ENCODE measurements around the gene TNFRSF1A. TPM values are rescaled to one million over a fixed set of nuclear protein-coding genes. Genes with fewer than 3 reads are reported as not detected.

The TNFRSF1A gene
- total RNA-seq, 2 donors from 2014 or later = 91.1 to 168 TPM

DNA sequence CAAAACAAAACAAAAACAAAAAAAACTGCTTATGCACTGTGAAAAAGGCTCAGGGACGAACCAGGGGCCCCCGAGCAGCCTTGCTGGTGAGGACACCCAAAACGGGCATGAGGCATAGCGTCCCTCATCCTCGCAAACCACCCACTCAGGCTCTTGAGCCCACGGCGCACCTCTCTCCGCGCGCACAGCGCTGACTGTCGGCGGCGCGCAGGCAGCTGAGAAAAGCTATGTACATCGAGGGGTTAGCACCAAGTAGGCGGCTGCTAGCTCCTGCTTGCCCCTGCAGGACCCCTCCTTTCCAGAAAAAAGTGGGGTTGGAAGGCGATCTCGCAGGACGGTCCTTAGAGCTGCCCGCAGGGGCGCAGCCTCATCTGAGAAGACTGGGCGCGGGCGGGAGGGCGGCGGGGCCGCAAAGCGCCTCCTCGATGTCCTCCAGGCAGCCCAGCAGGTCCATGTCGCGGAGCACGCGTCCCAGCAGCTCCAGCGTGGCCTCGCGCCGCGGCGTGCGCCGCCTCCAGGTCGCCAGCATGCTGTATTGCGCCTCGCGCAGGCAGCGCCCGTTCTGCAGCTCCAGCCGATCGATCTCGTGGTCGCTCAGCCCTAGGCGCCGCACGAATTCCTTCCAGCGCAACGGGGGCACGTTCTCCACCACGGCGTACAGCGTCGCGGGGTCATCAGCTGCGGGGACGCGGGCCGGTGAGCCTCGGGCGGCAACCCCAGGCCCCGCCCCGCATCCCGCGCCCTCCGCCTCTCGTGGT lies 12.8 kb downstream of the TNFRSF1A start:
- no peak for TF ChIP-seq POLR2A (IDR thresholded peaks at IDR 0.05)
- no peak for TF ChIP-seq POLR2AphosphoS5 (IDR thresholded peaks at IDR 0.05)
- TF ChIP-seq, protein P1, sequence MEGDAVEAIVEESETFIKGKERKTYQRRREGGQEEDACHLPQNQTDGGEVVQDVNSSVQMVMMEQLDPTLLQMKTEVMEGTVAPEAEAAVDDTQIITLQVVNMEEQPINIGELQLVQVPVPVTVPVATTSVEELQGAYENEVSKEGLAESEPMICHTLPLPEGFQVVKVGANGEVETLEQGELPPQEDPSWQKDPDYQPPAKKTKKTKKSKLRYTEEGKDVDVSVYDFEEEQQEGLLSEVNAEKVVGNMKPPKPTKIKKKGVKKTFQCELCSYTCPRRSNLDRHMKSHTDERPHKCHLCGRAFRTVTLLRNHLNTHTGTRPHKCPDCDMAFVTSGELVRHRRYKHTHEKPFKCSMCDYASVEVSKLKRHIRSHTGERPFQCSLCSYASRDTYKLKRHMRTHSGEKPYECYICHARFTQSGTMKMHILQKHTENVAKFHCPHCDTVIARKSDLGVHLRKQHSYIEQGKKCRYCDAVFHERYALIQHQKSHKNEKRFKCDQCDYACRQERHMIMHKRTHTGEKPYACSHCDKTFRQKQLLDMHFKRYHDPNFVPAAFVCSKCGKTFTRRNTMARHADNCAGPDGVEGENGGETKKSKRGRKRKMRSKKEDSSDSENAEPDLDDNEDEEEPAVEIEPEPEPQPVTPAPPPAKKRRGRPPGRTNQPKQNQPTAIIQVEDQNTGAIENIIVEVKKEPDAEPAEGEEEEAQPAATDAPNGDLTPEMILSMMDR (IDR thresholded peaks at IDR 0.05) = no peak
- H3K27ac ChIP-seq = no peak overlapping the region
- WGBS = 84% methylated on average over 67 of the region's 75 CpGs
- H3K4me1 ChIP-seq (replicated peaks) = peaks cover 3% of the 10 kb centered on the region
- intact Hi-C loops (cut with DNase I) = loop anchor here (5.0 kb wide), 2 partner anchors 93 to 208 kb away; no protein-coding TSS in a partner anchor
- H3K9me3 ChIP-seq = no peaks in the 10 kb centered on the region
- no peak overlapping the region for H3K4me3 ChIP-seq
- DNase-seq (ENCODE audit: low spot score) = no peak
- H3K27me3 ChIP-seq (replicated peaks; ENCODE audit: insufficient read depth) = no peaks in the 10 kb centered on the region
- H3K36me3 ChIP-seq = peaks cover 24 to 48% of the 10 kb centered on the region in 2 donors

DNA sequence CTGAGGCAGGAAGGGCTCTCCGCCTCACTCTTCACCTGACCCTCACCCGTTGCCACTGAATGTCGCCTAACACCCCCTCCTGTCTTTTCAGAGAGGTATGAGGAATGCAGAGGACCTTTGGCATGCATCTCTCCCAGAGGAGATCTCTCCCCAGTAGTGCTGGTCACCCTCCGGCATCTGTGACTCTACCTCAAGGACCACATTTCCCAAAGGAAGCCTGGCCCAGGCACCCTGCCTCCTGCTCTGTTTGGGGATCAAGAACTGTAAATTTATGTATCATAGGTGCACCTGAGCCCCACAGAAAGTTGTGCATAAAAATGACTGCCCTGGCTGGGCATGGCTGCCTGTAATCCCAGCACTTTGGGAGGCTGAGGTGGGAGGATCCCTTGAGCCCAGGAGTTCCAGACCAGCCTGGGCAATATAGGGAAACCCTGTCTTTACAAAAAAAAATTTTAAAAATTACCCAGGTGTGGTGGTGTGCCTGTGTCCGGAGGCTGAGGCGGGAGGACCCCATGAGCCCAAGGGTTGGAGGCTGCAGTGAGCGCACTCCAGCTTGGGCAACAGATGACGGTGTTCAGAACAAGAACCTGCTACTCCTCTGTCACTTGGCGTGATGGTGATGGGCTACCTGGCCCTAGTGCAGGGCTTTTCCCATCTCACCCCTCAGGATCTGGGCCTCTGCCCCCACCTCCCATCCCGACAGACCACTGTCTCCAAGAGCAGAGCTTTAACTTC lies 13.7 kb downstream of the TNFRSF1A start:
- Histone ChIP-seq H3K9me3 (no peaks in the 10 kb centered on the region), H3K27ac (peak overlapping the region in 1 of 2 donors; percentile 28), H3K27me3 (replicated peaks; ENCODE audit: insufficient read depth) (no peaks in the 10 kb centered on the region), H3K36me3 (peaks cover 20 to 42% of the 10 kb centered on the region in 2 donors), H3K4me3 (no peak overlapping the region), H3K4me1 (replicated peaks) (peaks cover 10% of the 10 kb centered on the region)
- intact Hi-C loops (cut with DNase I) = loop anchor here (5.0 kb wide), 2 partner anchors 94 to 209 kb away; no protein-coding TSS in a partner anchor
- TF ChIP-seq, protein P1 (IDR thresholded peaks at IDR 0.05) = no peak
- TF ChIP-seq POLR2A (IDR thresholded peaks at IDR 0.05) (no peak), POLR2AphosphoS5 (IDR thresholded peaks at IDR 0.05) (no peak)
- 81% methylated on average over 10 of the region's 10 CpGs for WGBS
- no peak for DNase-seq (ENCODE audit: low spot score)

DNA sequence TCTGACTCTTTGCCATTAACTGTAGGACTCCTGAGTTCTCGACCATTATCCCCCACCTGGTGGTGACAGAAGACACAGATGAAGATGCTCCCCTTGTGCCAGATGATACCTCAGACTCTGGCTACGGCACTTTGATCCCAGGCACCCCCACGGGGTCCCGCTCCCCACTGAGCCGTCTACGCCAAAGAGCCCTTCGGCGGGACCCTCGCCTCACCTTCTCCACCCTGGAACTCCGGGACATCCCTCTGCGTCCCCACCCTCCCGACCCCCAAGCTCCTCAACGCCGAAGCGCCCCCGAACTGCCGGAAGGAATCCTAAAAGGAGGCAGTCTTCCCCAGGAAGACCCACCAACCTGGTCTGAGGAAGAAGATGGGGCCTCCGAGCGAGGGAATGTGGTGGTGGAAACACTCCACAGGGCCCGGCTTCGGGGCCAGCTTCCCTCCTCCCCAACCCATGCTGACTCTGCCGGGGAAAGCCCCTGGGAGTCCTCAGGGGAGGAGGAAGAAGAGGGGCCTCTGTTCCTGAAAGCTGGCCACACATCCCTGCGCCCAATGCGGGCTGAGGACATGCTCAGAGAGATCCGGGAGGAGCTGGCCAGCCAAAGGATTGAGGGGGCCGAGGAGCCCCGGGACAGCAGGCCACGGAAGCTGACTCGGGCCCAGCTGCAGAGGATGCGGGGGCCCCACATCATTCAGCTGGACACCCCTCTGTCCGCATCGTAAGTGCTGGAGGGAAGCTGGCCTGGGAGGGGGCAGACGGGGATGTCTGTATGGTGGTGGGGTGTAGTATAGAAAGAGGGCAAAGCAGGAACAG lies 14.4 kb downstream of the TNFRSF1A start:
- intact Hi-C loops (cut with DNase I) = loop anchor here (2.0 to 5.0 kb wide), 4 partner anchors 95 to 210 kb away; partner anchors contain the start of gene VAMP1
- peaks cover 13 to 35% of the 10 kb centered on the region in 2 donors for H3K36me3 ChIP-seq
- H3K27ac ChIP-seq = peak overlapping the region; percentile 28 to 29
- TF ChIP-seq POLR2AphosphoS5 (IDR thresholded peaks at IDR 0.05) = no peak
- peaks cover 18% of the 10 kb centered on the region for H3K4me1 ChIP-seq (replicated peaks)
- no peak overlapping the region for H3K4me3 ChIP-seq
- no peaks in the 10 kb centered on the region for H3K27me3 ChIP-seq (replicated peaks; ENCODE audit: insufficient read depth)
- WGBS = 64% methylated on average over 33 of the region's 33 CpGs
- no peaks in the 10 kb centered on the region for H3K9me3 ChIP-seq
- DNase-seq (ENCODE audit: low spot score) = no peak

DNA sequence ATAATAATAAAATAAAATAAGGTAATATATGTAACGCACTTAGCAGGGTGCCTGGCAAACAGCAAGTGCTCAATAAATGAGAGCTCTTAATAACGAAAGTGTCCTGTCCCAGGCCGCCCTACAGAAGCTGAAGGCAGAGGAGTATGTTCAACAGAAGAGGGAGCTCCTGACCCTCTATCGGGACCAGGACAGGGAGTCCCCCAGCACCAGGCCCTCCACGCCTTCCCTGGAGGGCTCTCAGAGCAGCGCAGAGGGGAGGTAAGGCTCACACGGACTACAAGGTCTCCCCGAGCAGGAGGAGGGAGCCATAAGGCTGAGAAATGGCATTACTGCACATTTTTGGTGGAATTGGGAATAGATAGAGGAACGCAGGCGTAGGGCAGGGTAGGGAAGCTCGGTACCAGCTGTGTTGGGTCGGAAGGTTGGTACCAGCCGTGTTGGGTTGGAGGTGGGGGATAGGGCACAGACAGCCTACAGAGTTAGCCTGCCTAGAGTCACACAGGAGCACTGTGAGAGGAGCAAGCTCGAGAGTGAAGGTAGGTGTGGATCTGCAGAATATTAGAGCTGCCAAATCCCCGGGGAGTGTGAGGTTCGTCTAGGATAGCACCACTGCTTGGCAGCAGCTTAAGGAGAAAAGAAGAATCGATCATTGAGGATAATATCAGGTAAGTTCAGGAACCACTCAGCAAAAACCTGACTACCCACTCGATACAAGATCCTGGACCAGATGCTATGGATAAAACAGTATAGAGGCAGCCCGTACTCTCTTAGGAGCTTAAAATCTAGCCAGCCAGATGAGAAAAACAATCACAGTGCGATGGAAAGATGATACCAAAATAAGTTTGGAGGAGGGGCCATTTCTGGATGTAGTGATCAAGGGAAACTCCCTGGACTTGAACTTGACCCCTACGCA lies 15.3 kb downstream of the TNFRSF1A start:
- peaks cover 11 to 32% of the 10 kb centered on the region in 2 donors for H3K36me3 ChIP-seq
- peak overlapping the region; percentile 29 to 61 for H3K27ac ChIP-seq
- H3K4me3 ChIP-seq = no peak overlapping the region
- TF ChIP-seq POLR2AphosphoS5 (IDR thresholded peaks at IDR 0.05) (peak; percentile 29), POLR2A (IDR thresholded peaks at IDR 0.05) (no peak)
- TF ChIP-seq, protein P1 (IDR thresholded peaks at IDR 0.05) = peak in 3 of 4 experiments; percentile 36 to 55 (median 46)
- H3K4me1 ChIP-seq (replicated peaks) = peaks cover 18% of the 10 kb centered on the region
- DNase-seq (ENCODE audit: low spot score) = no peak
- no peaks in the 10 kb centered on the region for H3K27me3 ChIP-seq (replicated peaks; ENCODE audit: insufficient read depth)
- H3K9me3 ChIP-seq = no peaks in the 10 kb centered on the region
- intact Hi-C loops (cut with DNase I) = loop anchor here (2.0 to 5.0 kb wide), 4 partner anchors 96 to 211 kb away; partner anchors contain the start of gene VAMP1
- WGBS = 53% methylated on average over 21 of the region's 21 CpGs
